Kidney (tissue), 14 donors: Measurements from ENCODE around the gene ZNF554. TPM values are rescaled to one million over a fixed set of nuclear protein-coding genes. Genes with fewer than 3 reads are reported as not detected.
A peak's percentile ranks its signal among the peaks of the same experiment; 100 is the strongest.

ENCODE experiments used
- DNase-seq, 5 donors: peaks; one replicate each; pipeline ENCODE4 v3.0.0-alpha.2; 2013 to 2020
- FAIRE-seq: peaks from 2 replicates; lab custom pipeline; 2012; peaks lifted over from hg19 to GRCh38; lab: Jason Lieb, UNC
- H3K27ac ChIP-seq, 2 donors: one replicate each; pipeline ENCODE4 v1.7.0; 2013; ENCODE audit warnings: low read depth in 2 of 2, low read length in 2 of 2, inconsistent platforms in 1 of 2
- H3K27me3 ChIP-seq: one replicate; pipeline ENCODE4 v1.7.1; 2013; ENCODE audit warnings: low read length, inconsistent platforms; ENCODE audit not compliant: control insufficient read depth, insufficient read depth
- H3K36me3 ChIP-seq, 3 donors: one replicate each; pipeline versions ENCODE4 v1.7.0 to v1.7.1; 2013; ENCODE audit warnings: low read length in 3 of 3, control low read depth in 1 of 3, inconsistent platforms in 1 of 3; ENCODE audit not compliant: insufficient read depth in 3 of 3, control insufficient read depth in 2 of 3
- H3K4me1 ChIP-seq, 3 donors: one replicate each; pipeline versions ENCODE4 v1.7.0 to v1.7.1; 2013; ENCODE audit warnings: low read length in 3 of 3, inconsistent platforms in 1 of 3, low read depth in 1 of 3; ENCODE audit not compliant: control insufficient read depth in 2 of 3, insufficient read depth in 2 of 3
- H3K4me3 ChIP-seq, 3 donors: one replicate each; pipeline versions ENCODE4 v1.7.0 to v1.8.1; 2013; ENCODE audit warnings: low read length in 3 of 3, control low read depth in 1 of 3, inconsistent platforms in 1 of 3
- H3K9ac ChIP-seq, 3 donors: one replicate each; pipeline versions ENCODE4 v1.7.0 to v1.7.1; 2013; ENCODE audit warnings: low read length in 3 of 3, control low read depth in 1 of 3, inconsistent platforms in 1 of 3
- H3K9me3 ChIP-seq, 3 donors: one replicate each; pipeline versions ENCODE4 v1.7.0 to v1.7.1; 2013; ENCODE audit warnings: low read length in 3 of 3, control low read depth in 1 of 3, inconsistent platforms in 1 of 3; ENCODE audit not compliant: control insufficient read depth in 2 of 3, insufficient read depth in 1 of 3
- intact Hi-C: fragments of 100-400 bp; cut with DNase I; formaldehyde crosslinking; loops from one replicate; pipeline ENCODE4 v1.11.1; 2022
- polyA plus RNA-seq: library from polyadenylated mRNA; stranded (reverse); fragments of 350-450 nt; fragmentation: Illumina TruSeq; extraction: RNeasy Lipid Tissue Mini Kit (QIAGEN cat#74804); gene quantifications from one replicate; pipeline ENCODE4 v1.2.3, GENCODE V29; 2014; ENCODE audit warnings: low read depth, low replicate concordance; ENCODE audit not compliant: insufficient read depth
- total RNA-seq: library from RNA; stranded (reverse); fragmentation: NEBNext Ultra II Directional; extraction: Animal tissue kit (Norgen Biotek cat#: 25700); gene quantifications from one replicate; pipeline ENCODE4 v1.2.1, GENCODE V29; 2021
- TF ChIP-seq, protein P1 (sequence below): IDR thresholded peaks from 3 replicates; pipeline ENCODE4 v1.5.1; 2012; ENCODE audit warnings: mild to moderate bottlenecking, moderate library complexity, borderline replicate concordance; ENCODE audit not compliant: insufficient read depth; ENCODE audit errors: extremely low read depth
- donor health status: control.
- donor health status: control.
- donor health status: control.
- donor health status: control.
- donor health status: control.
- donor health status: DM: yes; HTN: yes; CAD: no.
- donor health status: Normal renal cell carcinoma (clear cell type).

ZNF554 gene
- total and polyA plus RNA-seq, 2 donors from 2014 or later, result 3.6 to 6.9 TPM

DNA sequence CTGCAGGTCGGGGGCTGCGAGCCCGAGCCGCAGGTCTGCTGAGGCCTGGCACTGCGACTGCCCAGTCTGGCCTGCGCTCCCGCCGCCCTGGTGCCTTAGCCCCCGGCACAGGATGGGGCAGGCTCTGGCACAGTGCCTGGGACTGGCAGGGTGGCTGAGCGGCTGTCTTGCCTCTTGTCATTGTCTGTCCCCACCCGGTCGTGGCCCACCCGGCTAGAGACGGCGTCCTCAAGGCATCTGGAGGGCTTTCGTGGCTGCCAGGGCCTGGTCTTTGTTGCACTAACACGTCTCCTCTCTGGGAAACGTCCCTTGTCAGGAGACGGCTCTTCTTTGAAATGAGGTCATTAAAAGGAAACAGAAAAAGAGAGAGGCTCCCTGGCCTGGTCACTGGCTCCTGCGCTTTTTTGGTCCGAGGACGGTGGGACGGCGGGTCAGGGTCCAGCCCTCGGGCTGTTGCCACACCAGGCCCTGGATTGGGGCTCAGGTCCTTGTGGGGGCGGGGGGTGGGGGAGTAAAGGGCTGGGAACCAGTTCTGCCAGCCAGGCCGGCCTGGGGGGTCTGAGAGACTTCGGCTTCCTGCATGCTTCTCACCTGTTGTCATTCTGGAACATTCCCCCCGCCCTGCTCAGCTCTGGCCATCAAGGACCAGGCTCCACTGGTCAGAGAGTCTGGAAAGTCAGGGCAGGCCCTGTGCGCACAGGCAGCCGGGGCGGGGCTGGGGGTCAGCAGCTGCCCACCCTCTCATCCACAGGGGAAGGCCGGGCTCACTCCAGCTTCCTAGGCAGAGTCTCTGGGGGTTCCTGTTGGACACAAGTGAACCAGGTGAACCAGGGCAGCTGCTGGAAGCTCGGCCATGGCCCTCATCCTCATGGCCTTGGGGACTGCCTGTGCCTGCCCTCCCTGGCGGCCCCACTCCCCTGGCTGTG is 6.2 kb upstream of the ZNF554 start:
- intact Hi-C loops, result no loop called here
- H3K27me3 ChIP-seq, result no peaks in the 10 kb centered on the region
- H3K36me3 ChIP-seq, result peaks cover 0 to 5% (median 0%) of the 10 kb centered on the region in 3 donors
- FAIRE-seq (no peak), DNase-seq (peak in 1 of 5 donors; percentile 65)
- TF ChIP-seq, protein P1, sequence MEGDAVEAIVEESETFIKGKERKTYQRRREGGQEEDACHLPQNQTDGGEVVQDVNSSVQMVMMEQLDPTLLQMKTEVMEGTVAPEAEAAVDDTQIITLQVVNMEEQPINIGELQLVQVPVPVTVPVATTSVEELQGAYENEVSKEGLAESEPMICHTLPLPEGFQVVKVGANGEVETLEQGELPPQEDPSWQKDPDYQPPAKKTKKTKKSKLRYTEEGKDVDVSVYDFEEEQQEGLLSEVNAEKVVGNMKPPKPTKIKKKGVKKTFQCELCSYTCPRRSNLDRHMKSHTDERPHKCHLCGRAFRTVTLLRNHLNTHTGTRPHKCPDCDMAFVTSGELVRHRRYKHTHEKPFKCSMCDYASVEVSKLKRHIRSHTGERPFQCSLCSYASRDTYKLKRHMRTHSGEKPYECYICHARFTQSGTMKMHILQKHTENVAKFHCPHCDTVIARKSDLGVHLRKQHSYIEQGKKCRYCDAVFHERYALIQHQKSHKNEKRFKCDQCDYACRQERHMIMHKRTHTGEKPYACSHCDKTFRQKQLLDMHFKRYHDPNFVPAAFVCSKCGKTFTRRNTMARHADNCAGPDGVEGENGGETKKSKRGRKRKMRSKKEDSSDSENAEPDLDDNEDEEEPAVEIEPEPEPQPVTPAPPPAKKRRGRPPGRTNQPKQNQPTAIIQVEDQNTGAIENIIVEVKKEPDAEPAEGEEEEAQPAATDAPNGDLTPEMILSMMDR, result no peak
- no peaks in the 10 kb centered on the region for H3K4me1 ChIP-seq
- no peak overlapping the region for H3K9ac ChIP-seq
- H3K9me3 ChIP-seq, result no peaks in the 10 kb centered on the region
- H3K4me3 ChIP-seq, result no peak overlapping the region
- H3K27ac ChIP-seq, result no peak overlapping the region

DNA sequence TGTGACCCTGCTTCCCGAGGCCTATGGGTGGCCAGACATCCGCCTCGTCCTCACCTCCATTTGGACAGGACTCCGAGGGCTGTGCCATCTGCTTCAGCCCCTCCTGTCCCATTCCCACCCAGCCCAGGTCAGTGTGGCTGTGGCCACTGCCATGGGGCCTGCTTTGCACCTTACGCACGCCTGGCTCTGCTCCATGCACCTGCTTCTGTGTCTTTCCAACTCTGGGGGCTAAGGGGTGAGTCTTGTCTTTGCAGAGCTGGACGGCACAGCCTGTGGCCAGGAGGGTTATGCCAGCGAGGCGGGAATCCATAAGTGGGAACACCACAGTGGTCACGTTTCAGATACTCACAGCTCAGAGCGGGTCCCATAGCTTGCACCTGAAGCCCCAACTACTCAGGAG is 5.2 kb upstream of the ZNF554 start:
- DNase-seq (peak in 1 of 5 donors; percentile 43), FAIRE-seq (no peak)
- H3K9me3 ChIP-seq, result no peaks in the 10 kb centered on the region
- H3K27ac ChIP-seq, result no peak overlapping the region
- H3K4me1 ChIP-seq, result no peaks in the 10 kb centered on the region
- H3K9ac ChIP-seq, result no peak overlapping the region
- TF ChIP-seq, protein P1, result no peak
- H3K4me3 ChIP-seq, result no peak overlapping the region
- intact Hi-C loops, result no loop called here
- H3K27me3 ChIP-seq, result no peaks in the 10 kb centered on the region
- H3K36me3 ChIP-seq, result peaks cover 0 to 2% (median 0%) of the 10 kb centered on the region in 3 donors

- Histone ChIP-seq H3K9ac (no peak overlapping the region), H3K4me1 (peaks cover 0 to under 1% (median 0%) of the 10 kb centered on the region in 3 donors), H3K27ac (no peak overlapping the region), H3K4me3 (no peak overlapping the region), H3K9me3 (no peaks in the 10 kb centered on the region), H3K27me3 (no peaks in the 10 kb centered on the region), H3K36me3 (peaks cover 0 to 2% (median 0%) of the 10 kb centered on the region in 3 donors)
- intact Hi-C loops, result no loop called here
- TF ChIP-seq, protein P1, result no peak
- no peak for FAIRE-seq
- peak in 1 of 5 donors; percentile 67 for DNase-seq
These were observed 4.5 kb upstream of the ZNF554 start for GRCh38 chr19:2815191-2815614.
